Ishikawa (cell line): ENCODE measurements around the gene NCOA1.

Experiments used
- CEBPB ChIP-seq: IDR thresholded peaks from 2 replicates; pipeline ENCODE4 v1.6.1; 2012
- CREB1 ChIP-seq: IDR thresholded peaks from 2 replicates; pipeline ENCODE4 v1.6.1; 2012; ENCODE audit warnings: low read depth
- EGR1 ChIP-seq: IDR thresholded peaks from 2 replicates; pipeline ENCODE4 v1.6.1; 2012
- EP300 ChIP-seq: IDR thresholded peaks from 2 replicates; pipeline ENCODE4 v1.6.1; 2012; ENCODE audit warnings: borderline replicate concordance
- FOXM1 ChIP-seq: IDR thresholded peaks from 2 replicates; pipeline ENCODE4 v1.6.1; 2012; ENCODE audit warnings: low read depth, borderline replicate concordance
- NFIC ChIP-seq: IDR thresholded peaks from 2 replicates; pipeline ENCODE4 v1.6.1; 2012
- RAD21 ChIP-seq: IDR thresholded peaks from 2 replicates; pipeline ENCODE4 v1.6.1; 2012; ENCODE audit warnings: low read depth
- REST ChIP-seq: IDR thresholded peaks from 2 replicates; pipeline ENCODE4 v1.6.1; 2012; ENCODE audit warnings: low read depth, mild to moderate bottlenecking
- TAF1 ChIP-seq: IDR thresholded peaks from 2 replicates; pipeline ENCODE4 v1.6.1; 2012; ENCODE audit warnings: low read depth, mild to moderate bottlenecking
- TCF12 ChIP-seq: IDR thresholded peaks from 2 replicates; pipeline ENCODE4 v1.6.1; 2012; ENCODE audit warnings: low read depth
- TEAD4 ChIP-seq: IDR thresholded peaks from 2 replicates; pipeline ENCODE4 v1.6.1; 2012
- YY1 ChIP-seq: IDR thresholded peaks from 2 replicates; pipeline ENCODE4 v1.6.1; 2012; ENCODE audit warnings: low read depth
- ZBTB7A ChIP-seq: IDR thresholded peaks from 2 replicates; pipeline ENCODE4 v1.6.1; 2012; ENCODE audit warnings: low read depth
- TF ChIP-seq, protein P1 (sequence below): IDR thresholded peaks from 2 replicates; pipeline ENCODE4 v1.6.1; 2012
- TF ChIP-seq, protein P2 (sequence below): IDR thresholded peaks from 2 replicates; pipeline ENCODE4 v1.6.1; 2012

The NCOA1 gene

DNA sequence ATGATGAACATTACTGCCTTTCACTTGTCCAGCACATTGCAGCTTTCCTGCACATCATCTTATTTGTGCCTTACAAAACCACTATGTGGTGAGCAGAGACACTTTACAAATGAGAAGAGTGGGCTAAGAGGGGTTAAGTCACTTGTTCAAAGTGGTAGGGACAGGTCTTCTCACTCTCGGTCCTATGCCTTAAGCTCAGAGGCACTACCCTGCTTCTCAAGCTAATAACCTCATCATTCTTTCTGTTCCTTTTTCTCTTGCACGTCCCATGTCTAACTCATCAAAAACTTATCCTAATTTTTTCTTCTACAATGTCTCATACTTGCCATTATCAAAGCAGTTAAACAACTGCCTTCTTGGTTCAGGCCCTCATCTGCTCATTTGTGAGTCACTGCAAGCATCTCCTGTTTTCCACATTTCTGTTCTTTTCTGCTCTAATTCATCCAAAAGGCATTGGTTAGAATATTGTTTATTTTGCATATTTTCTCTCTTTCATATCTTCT lies 21.9 kb upstream of the NCOA1 start:
- no peak for TF ChIP-seq EP300
- TF ChIP-seq EGR1 = no peak
- no peak for TF ChIP-seq REST
- TF ChIP-seq CREB1 = no peak
- no peak for TF ChIP-seq TCF12
- no peak for TF ChIP-seq NFIC
- TF ChIP-seq TAF1 = no peak
- TF ChIP-seq YY1 = no peak
- TF ChIP-seq CEBPB = no peak
- TF ChIP-seq ZBTB7A = no peak
- no peak for TF ChIP-seq RAD21
- TF ChIP-seq FOXM1 = no peak
- TF ChIP-seq, protein P1, sequence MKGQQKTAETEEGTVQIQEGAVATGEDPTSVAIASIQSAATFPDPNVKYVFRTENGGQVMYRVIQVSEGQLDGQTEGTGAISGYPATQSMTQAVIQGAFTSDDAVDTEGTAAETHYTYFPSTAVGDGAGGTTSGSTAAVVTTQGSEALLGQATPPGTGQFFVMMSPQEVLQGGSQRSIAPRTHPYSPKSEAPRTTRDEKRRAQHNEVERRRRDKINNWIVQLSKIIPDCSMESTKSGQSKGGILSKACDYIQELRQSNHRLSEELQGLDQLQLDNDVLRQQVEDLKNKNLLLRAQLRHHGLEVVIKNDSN = no peak
- TF ChIP-seq, protein P2, sequence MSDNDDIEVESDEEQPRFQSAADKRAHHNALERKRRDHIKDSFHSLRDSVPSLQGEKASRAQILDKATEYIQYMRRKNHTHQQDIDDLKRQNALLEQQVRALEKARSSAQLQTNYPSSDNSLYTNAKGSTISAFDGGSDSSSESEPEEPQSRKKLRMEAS = no peak
- no peak for TF ChIP-seq TEAD4

DNA sequence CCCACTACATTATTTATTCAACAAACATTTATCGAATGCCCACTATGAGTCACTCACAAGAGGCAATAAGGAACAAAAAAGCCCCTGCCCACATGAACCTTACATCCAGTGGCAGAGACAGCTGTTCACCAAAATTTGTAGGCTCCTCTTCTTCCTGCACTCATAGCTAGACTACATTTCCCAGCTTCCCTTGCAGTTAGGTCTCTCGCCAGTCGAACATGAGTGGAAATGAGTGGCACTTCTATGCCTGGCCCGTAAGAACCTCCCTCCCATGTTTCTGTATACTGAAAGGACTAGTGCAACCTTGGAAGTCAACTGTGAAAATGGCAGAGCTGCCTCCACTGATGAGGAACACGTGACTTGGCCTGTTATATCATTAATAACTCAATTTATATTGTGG lies 19.4 kb upstream of the NCOA1 start:
- TF ChIP-seq YY1 = no peak
- TF ChIP-seq EGR1 = no peak
- no peak for TF ChIP-seq TAF1
- TF ChIP-seq REST = no peak
- TF ChIP-seq TCF12 = no peak
- TF ChIP-seq TEAD4 = no peak
- TF ChIP-seq, protein P1 = no peak
- no peak for TF ChIP-seq RAD21
- no peak for TF ChIP-seq FOXM1
- no peak for TF ChIP-seq CEBPB

GRCh38 chr2:24472416-24472815 lies 18.6 kb upstream of the NCOA1 start:
- TF ChIP-seq EGR1 (no peak), ZBTB7A (no peak), CEBPB (no peak)
- TF ChIP-seq, protein P1 = no peak

DNA sequence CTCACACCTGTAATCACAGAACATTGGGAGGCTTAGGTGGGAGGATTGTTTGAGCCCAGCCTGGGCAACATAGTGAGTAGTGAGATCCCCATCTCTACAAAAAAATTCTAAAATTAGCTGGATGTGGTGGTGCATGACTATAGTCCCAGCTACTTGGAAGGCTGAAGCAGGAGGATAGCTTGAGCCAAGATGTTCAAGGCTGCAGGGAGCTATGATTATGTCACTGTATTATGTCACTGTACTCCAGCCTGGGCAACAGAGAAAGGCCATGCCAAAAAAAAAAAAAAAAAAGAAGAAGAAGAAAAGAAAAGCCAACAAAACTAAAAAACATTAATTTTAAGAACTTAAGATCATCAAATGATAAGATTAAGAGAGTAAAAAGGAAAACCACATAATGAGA lies 17.4 kb upstream of the NCOA1 start:
- TF ChIP-seq EGR1 (no peak), REST (no peak), TCF12 (no peak), TEAD4 (no peak), ZBTB7A (no peak), YY1 (no peak), CEBPB (no peak), NFIC (no peak), RAD21 (no peak), EP300 (no peak), TAF1 (no peak), FOXM1 (no peak), CREB1 (no peak)
- TF ChIP-seq, protein P2 = no peak
- TF ChIP-seq, protein P1 = no peak
